EH (cell line): Measurements from ENCODE around the gene KCNIP4.
"Not testable (repeated sequence)": the region's sequence is repeated elsewhere in the genome, so short reads cannot be mapped to it uniquely, and the experiment has no call there.

Experiments
- DNase-seq: peaks from one replicate; pipeline ENCODE4 v3.0.0-alpha.2; 2015; ENCODE audit warnings: low read depth

The KCNIP4 gene

GRCh38 chr4:20754036-20754435 is 1194.5 kb downstream of the KCNIP4 start:
- no peak for DNase-seq

GRCh38 chr4:20752641-20753040 is 1195.9 kb downstream of the KCNIP4 start:
- no peak for DNase-seq

GRCh38 chr4:20746000-20746399 is 1202.6 kb downstream of the KCNIP4 start:
- DNase-seq = not testable (repeated sequence)

- DNase-seq = no peak
These were observed 1212.6 kb downstream of the KCNIP4 start for GRCh38 chr4:20735931-20736330.

- DNase-seq = no peak
These were observed 1223.7 kb downstream of the KCNIP4 start for GRCh38 chr4:20724915-20725314.

GRCh38 chr4:20723463-20723862 is 1225.1 kb downstream of the KCNIP4 start:
- no peak for DNase-seq

- DNase-seq = peak; percentile 16
These were observed 1225.6 kb downstream of the KCNIP4 start for GRCh38 chr4:20723019-20723418.

- DNase-seq = no peak
These were observed 1237.2 kb downstream of the KCNIP4 start for GRCh38 chr4:20711335-20711734.

- peak; percentile 94 for DNase-seq
These were observed 1248.4 kb downstream of the KCNIP4 start, which contains the start of gene PACRGL for GRCh38 chr4:20700007-20700761. Gene PACRGL, plus strand, starts transcription at chr4:20700458. Its CDS starts 4,024 bp downstream, at chr4:20704482.

- DNase-seq = no peak
These were observed 1249.8 kb downstream of the KCNIP4 start for GRCh38 chr4:20698820-20699219.

- peak; percentile 9 for DNase-seq
These were observed 1250.2 kb downstream of the KCNIP4 start for GRCh38 chr4:20698382-20698781.

- no peak for DNase-seq
These were observed 1251.8 kb downstream of the KCNIP4 start for GRCh38 chr4:20696815-20697214.

- DNase-seq = peak; percentile 77
These were observed 1260.7 kb downstream of the KCNIP4 start for GRCh38 chr4:20687864-20688263.

GRCh38 chr4:20684852-20685763 is 1263.5 kb downstream of the KCNIP4 start:
- peak; percentile 37 for DNase-seq

- no peak for DNase-seq
These were observed 1264.8 kb downstream of the KCNIP4 start for GRCh38 chr4:20683766-20684165.

- DNase-seq = no peak
These were observed 1265.7 kb downstream of the KCNIP4 start for GRCh38 chr4:20682853-20683252.

- no peak for DNase-seq
These were observed 1267.3 kb downstream of the KCNIP4 start for GRCh38 chr4:20681271-20681670.

GRCh38 chr4:20680736-20681135 is 1267.8 kb downstream of the KCNIP4 start:
- DNase-seq = no peak

- DNase-seq = no peak
These were observed 1268.6 kb downstream of the KCNIP4 start for GRCh38 chr4:20679951-20680350.
